Smooth muscle cell (in vitro differentiated cells): ENCODE measurements around the gene LRRC10B. TPM values are rescaled to one million over a fixed set of nuclear protein-coding genes. Genes with fewer than 3 reads are reported as not detected.

Experiments
- DNase-seq: peaks from one replicate; lab custom pipeline; 2025; ENCODE audit not compliant: unreplicated experiment; lab: John Stamatoyannopoulos, UW
- H2AFZ ChIP-seq: fragments of 200-600 bp; sonication (generic); 2 replicates; pipeline ENCODE4 v1.6.0; 2016; ENCODE audit warnings: antibody characterized with exemption, low read depth, mild to moderate bottlenecking
- H3F3A ChIP-seq: fragments of 200-600 bp; sonication (generic); 2 replicates; pipeline ENCODE4 v1.6.0; 2017; ENCODE audit warnings: antibody characterized with exemption, low read depth
- H3K27ac ChIP-seq: fragments of 200-600 bp; sonication (generic); 2 replicates; pipeline ENCODE4 v1.5.1; 2016; ENCODE audit warnings: low read depth, mild to moderate bottlenecking
- H3K27me3 ChIP-seq: fragments of 200-600 bp; sonication (generic); 2 replicates; pipeline ENCODE4 v1.6.1; 2016; ENCODE audit warnings: low read depth, mild to moderate bottlenecking
- H3K36me3 ChIP-seq: fragments of 200-600 bp; sonication (generic); 2 replicates; pipeline ENCODE4 v1.5.1; 2016; ENCODE audit warnings: low read depth
- H3K4me1 ChIP-seq: fragments of 200-600 bp; sonication (generic); 2 replicates; pipeline ENCODE4 v1.5.1; 2016; ENCODE audit warnings: low read depth
- H3K4me2 ChIP-seq: fragments of 200-600 bp; sonication (generic); 2 replicates; pipeline ENCODE4 v1.6.0; 2016; ENCODE audit warnings: mild to moderate bottlenecking
- H3K4me3 ChIP-seq: fragments of 200-600 bp; sonication (generic); 2 replicates; pipeline ENCODE4 v1.5.1; 2016; ENCODE audit warnings: mild to moderate bottlenecking
- H3K79me2 ChIP-seq: fragments of 200-600 bp; sonication (generic); 2 replicates; pipeline ENCODE4 v1.6.0; 2016; ENCODE audit warnings: low read depth, mild to moderate bottlenecking
- H3K9ac ChIP-seq: fragments of 200-600 bp; sonication (generic); 2 replicates; pipeline ENCODE4 v1.6.0; 2016; ENCODE audit warnings: low read depth
- H3K9me3 ChIP-seq: fragments of 200-600 bp; sonication (generic); replicated peaks from 2 replicates; pipeline ENCODE4 v1.5.1; 2016; ENCODE audit warnings: low read depth
- H4K20me1 ChIP-seq: fragments of 200-600 bp; sonication (generic); 2 replicates; pipeline ENCODE4 v1.6.0; 2016; ENCODE audit warnings: low read depth
- WGBS: methylation state at CpG from one replicate; pipeline ENCODE4 v1.1.7; 2016; ENCODE audit warnings: low lambda C conversion rate; 5-methylcytosine and 5-hydroxymethylcytosine counted together
- polyA plus RNA-seq: library from polyadenylated mRNA; unstranded; fragments of >200 nt; fragmentation: Nextera tagmentation; extraction: Ambion mirVana; gene quantifications from 2 replicates; pipeline ENCODE4 v1.2.1, GENCODE V29; 2016
- total RNA-seq: library from RNA; depleted of rRNA; stranded (reverse); fragments of >200 nt; gene quantifications from 2 replicates; pipeline ENCODE4 v1.2.3, GENCODE V29; 2014
- TF ChIP-seq, protein P1 (sequence below): fragments of 200-600 bp; sonication (generic); IDR thresholded peaks from 2 replicates; pipeline ENCODE4 v1.5.1; 2017; ENCODE audit warnings: borderline replicate concordance, mild to moderate bottlenecking, antibody characterized with exemption; ENCODE audit not compliant: insufficient read depth, poor library complexity, severe bottlenecking

LRRC10B gene
- total and polyA plus RNA-seq, 2 experiments from 2014 or later, result 0.11 to 2.2 TPM

DNA sequence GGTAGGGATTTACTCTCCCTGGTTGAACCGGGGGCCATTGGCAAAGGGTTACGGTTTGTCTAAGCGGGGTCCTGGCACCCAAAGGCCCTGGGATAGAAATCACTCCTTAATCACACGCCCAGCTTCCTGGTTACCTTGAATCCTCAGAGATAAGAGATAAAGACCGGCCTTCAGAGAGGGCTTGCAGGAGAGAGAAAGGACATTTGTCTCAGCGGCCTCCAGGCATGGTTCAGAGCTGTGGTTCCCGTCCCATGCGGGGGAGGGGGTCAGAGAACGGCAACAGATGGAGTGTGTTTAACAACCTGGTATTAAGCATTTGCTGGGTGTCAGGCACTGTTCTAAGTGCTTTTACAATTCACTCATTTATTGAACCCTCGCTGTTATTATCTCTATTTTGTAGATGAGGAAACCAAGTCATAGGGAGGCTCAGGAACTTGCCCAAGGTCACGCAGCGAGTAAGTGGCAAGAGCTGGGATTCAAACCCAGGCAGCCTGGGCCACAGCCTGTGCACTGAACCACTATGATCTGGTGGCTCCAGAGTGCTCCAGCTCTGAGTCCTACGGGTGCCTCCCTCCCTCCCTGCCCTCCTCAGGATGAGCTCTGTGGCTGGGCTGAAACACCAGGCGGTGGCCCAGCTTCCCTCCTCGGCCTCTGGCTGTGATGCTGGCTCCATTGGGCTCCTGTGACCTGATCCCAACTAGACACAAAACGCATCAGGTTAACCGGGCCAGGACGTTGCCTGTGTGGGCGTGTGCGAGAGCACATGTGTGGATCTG lies 18.6 kb downstream of the LRRC10B start:
- Histone ChIP-seq H3K4me1 (no peaks in the 10 kb centered on the region), H4K20me1 (no peaks in the 10 kb centered on the region), H2AFZ (no peak overlapping the region), H3F3A (no peaks in the 10 kb centered on the region), H3K4me3 (no peak overlapping the region), H3K36me3 (no peaks in the 10 kb centered on the region), H3K4me2 (no peak overlapping the region), H3K27me3 (peaks cover 8% of the 10 kb centered on the region), H3K9ac (no peak overlapping the region), H3K79me2 (no peaks in the 10 kb centered on the region), H3K27ac (no peak overlapping the region), H3K9me3 (no peaks in the 10 kb centered on the region)
- no peak for DNase-seq
- TF ChIP-seq, protein P1, sequence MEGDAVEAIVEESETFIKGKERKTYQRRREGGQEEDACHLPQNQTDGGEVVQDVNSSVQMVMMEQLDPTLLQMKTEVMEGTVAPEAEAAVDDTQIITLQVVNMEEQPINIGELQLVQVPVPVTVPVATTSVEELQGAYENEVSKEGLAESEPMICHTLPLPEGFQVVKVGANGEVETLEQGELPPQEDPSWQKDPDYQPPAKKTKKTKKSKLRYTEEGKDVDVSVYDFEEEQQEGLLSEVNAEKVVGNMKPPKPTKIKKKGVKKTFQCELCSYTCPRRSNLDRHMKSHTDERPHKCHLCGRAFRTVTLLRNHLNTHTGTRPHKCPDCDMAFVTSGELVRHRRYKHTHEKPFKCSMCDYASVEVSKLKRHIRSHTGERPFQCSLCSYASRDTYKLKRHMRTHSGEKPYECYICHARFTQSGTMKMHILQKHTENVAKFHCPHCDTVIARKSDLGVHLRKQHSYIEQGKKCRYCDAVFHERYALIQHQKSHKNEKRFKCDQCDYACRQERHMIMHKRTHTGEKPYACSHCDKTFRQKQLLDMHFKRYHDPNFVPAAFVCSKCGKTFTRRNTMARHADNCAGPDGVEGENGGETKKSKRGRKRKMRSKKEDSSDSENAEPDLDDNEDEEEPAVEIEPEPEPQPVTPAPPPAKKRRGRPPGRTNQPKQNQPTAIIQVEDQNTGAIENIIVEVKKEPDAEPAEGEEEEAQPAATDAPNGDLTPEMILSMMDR, result no peak
- 77% methylated on average over 20 of the region's 20 CpGs for WGBS

- Histone ChIP-seq H3K9me3 (no peaks in the 10 kb centered on the region), H3K4me1 (no peaks in the 10 kb centered on the region), H3K27me3 (peaks cover 8% of the 10 kb centered on the region), H2AFZ (no peak overlapping the region), H3K27ac (no peak overlapping the region), H3K79me2 (no peaks in the 10 kb centered on the region), H3F3A (no peaks in the 10 kb centered on the region), H4K20me1 (no peaks in the 10 kb centered on the region), H3K4me2 (no peak overlapping the region), H3K4me3 (no peak overlapping the region), H3K9ac (no peak overlapping the region), H3K36me3 (no peaks in the 10 kb centered on the region)
- no peak for DNase-seq
- WGBS, result 73% methylated on average over 14 of the region's 14 CpGs
- TF ChIP-seq, protein P1, result no peak
Measured at GRCh38 chr11:61528114-61528513, 19.6 kb downstream of the LRRC10B start.

- no peaks in the 10 kb centered on the region for H4K20me1 ChIP-seq
- no peak overlapping the region for H3K27ac ChIP-seq
- 92% methylated on average over 21 of the region's 21 CpGs for WGBS
- no peaks in the 10 kb centered on the region for H3K36me3 ChIP-seq
- no peaks in the 10 kb centered on the region for H3F3A ChIP-seq
- H2AFZ ChIP-seq, result no peak overlapping the region
- DNase-seq, result no peak
- H3K79me2 ChIP-seq, result no peaks in the 10 kb centered on the region
- peaks cover 4% of the 10 kb centered on the region for H3K27me3 ChIP-seq
- H3K4me3 ChIP-seq, result no peak overlapping the region
- no peak overlapping the region for H3K4me2 ChIP-seq
- H3K9ac ChIP-seq, result no peak overlapping the region
- H3K9me3 ChIP-seq, result no peaks in the 10 kb centered on the region
- no peaks in the 10 kb centered on the region for H3K4me1 ChIP-seq
- TF ChIP-seq, protein P1, result no peak
Measured at GRCh38 chr11:61529537-61530225, 21.1 kb downstream of the LRRC10B start.
